GM12892 (cell line): ENCODE measurements around the gene TIMP3.
"Not testable (repeated sequence)": the region's sequence is repeated elsewhere in the genome, so short reads cannot be mapped to it uniquely, and the experiment has no call there.

Source experiments
- DNase-seq: peaks from one replicate; pipeline ENCODE4 v3.0.0; 2011; ENCODE audit not compliant: insufficient read length
- FAIRE-seq: peaks from 2 replicates; lab custom pipeline; 2011; peaks lifted over from hg19 to GRCh38; lab: Jason Lieb, UNC
- POLR2A ChIP-seq: IDR thresholded peaks from 2 replicates; pipeline ENCODE4 v1.6.1; 2011; ENCODE audit warnings: low read depth, low read length, control low read depth
- POLR2AphosphoS5 ChIP-seq: IDR thresholded peaks from 2 replicates; pipeline ENCODE4 v1.6.1; 2011; ENCODE audit warnings: low read depth, low read length, control low read depth
- TAF1 ChIP-seq: IDR thresholded peaks from 2 replicates; pipeline ENCODE4 v1.6.1; 2011; ENCODE audit warnings: low read depth, mild to moderate bottlenecking, control low read depth, low read length, borderline replicate concordance

Gene TIMP3

GRCh38 chr22:32868946-32869345 is 67.4 kb downstream of the TIMP3 start:
- no peak for FAIRE-seq
- DNase-seq: no peak
- TF ChIP-seq POLR2AphosphoS5: no peak
- TF ChIP-seq TAF1: no peak
- no peak for TF ChIP-seq POLR2A

DNA sequence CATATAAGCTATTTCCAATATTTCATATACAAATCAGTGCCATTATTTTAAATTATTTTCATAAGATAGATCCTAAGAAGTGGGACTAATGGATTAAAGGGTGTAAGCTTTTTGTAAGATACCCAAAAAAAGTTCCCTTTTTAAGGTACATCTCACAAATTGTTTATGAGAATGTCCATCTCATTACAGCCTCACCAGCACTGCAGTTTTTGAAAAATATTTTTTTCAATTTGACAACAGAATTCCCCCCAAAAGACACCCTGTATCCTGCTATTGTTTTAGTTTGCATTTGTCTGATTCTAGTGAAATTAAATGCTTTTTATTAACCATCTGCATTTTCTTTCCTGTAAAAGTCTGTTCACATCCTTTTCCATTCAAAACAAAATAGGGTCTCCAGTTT is 69.0 kb downstream of the TIMP3 start:
- no peak for FAIRE-seq

DNA sequence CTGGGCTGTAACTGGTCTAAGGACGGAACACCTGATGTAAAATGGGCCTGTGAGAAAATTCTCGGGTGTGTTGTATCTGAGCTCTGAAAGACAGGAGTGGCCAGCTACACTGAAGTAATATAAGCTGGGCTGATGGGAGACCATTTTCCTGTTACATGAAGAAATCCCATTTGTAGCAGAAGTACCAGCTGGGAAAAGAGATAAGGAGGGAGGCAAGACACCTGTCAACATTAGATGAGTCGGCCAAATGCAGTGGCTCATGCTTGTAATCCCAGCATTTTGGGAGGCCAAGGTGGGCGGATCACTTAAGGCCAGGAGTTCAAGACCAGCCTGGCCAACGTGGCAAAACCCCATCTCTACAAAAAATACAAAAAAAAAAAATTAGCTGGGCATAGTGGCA is 72.1 kb downstream of the TIMP3 start:
- not testable (repeated sequence) for DNase-seq, FAIRE-seq

More for the DNA sequence above, 69.0 kb downstream of the TIMP3 start:
- DNase-seq: no peak
- TF ChIP-seq POLR2AphosphoS5 (no peak), TAF1 (no peak), POLR2A (no peak)

DNA sequence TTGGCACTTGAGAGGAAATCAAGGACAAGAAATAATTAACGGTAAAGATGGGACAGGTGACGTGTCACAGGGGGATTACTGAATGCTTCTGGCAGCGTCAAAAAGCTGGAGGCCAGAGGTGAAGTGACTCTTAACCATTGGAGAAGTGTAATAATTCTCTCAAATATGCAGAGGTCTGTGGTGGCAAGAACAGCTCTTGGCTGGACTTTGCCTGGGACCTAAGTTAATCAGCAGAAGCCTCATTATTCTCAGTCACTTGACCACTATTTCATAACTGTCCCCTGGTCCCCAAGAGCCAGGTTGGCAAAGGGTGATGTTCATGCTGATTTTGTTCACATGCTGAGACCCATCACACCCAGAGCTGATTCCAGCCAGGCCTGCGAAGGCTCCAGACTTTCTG is 72.9 kb downstream of the TIMP3 start:
- no peak for FAIRE-seq
- DNase-seq: no peak
- TF ChIP-seq TAF1: no peak

- DNase-seq: no peak
- no peak for FAIRE-seq
- no peak for TF ChIP-seq TAF1
- no peak for TF ChIP-seq POLR2AphosphoS5
- no peak for TF ChIP-seq POLR2A
Measured at GRCh38 chr22:32874976-32875375, 73.5 kb downstream of the TIMP3 start.

DNA sequence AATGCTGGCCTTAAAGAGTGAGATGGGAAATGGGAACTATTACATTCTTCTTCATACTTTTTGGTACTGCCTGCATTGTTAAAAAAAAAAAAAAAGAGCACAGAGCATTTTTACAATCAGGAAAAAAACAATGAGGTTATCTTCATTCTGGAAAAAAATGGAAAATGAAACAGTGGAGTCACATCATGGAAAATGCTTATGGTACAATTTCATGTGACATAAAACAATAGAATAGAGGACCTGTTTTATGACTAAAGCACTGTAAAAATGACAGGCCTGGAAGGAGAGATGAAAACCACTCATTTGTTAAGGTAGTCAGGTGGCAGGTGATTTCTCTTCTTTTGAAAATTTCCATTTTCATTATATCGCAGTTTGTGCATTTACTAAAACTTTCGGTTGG is 75.0 kb downstream of the TIMP3 start:
- FAIRE-seq (no peak), DNase-seq (no peak)
- TF ChIP-seq POLR2AphosphoS5 (no peak), POLR2A (no peak), TAF1 (no peak)

DNA sequence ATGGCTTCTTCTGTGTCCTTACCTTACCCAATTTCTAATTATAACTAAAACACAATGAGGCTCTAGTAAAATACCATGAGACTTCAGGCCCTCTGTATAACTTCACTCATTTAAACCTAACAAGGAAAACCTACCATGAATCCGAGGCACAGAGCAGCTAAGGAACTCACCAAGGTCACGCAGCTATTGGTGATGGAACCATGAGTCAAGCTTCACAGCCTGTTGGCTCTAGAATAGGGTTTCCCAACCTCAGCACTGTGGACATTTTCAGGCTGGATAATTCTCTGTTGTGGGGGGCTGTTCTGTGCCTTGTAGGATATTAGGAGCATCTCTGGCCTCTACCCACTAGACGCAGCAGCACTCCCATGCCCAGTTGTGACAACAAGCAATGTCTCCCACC is 75.7 kb downstream of the TIMP3 start:
- FAIRE-seq (no peak), DNase-seq (no peak)
- TF ChIP-seq TAF1: no peak
- TF ChIP-seq POLR2A: no peak
- no peak for TF ChIP-seq POLR2AphosphoS5

GRCh38 chr22:32879550-32879949 is 78.0 kb downstream of the TIMP3 start:
- TF ChIP-seq POLR2A: no peak
- no peak for TF ChIP-seq POLR2AphosphoS5
- no peak for TF ChIP-seq TAF1
- FAIRE-seq (no peak), DNase-seq (no peak)

- TF ChIP-seq TAF1 (no peak), POLR2A (no peak), POLR2AphosphoS5 (no peak)
- FAIRE-seq (no peak), DNase-seq (no peak)
Measured at GRCh38 chr22:32880061-32880460, 78.6 kb downstream of the TIMP3 start.

- FAIRE-seq: no peak
Measured at GRCh38 chr22:32880505-32880892, 79.0 kb downstream of the TIMP3 start.

GRCh38 chr22:32880893-32881596 is 79.5 kb downstream of the TIMP3 start:
- TF ChIP-seq POLR2A (no peak), POLR2AphosphoS5 (no peak), TAF1 (no peak)
- FAIRE-seq: no peak
- no peak for DNase-seq

More at GRCh38 chr22:32880505-32880892, 79.0 kb downstream of the TIMP3 start:
- DNase-seq: no peak
- TF ChIP-seq POLR2A (no peak), TAF1 (no peak), POLR2AphosphoS5 (no peak)

GRCh38 chr22:32882360-32882755 is 80.9 kb downstream of the TIMP3 start:
- TF ChIP-seq POLR2AphosphoS5 (no peak), TAF1 (no peak), POLR2A (no peak)
- FAIRE-seq (no peak), DNase-seq (no peak)
